HG03442 (cell line): ENCODE data around the gene REPIN1.

ENCODE experiments used
- ATAC-seq: cut with Tn5 transposase; IDR thresholded peaks from one replicate; pipeline ENCODE4 v1.9.1; 2021; ENCODE audit warnings: mild to moderate bottlenecking, moderate library complexity; ENCODE audit not compliant: unreplicated experiment

REPIN1 gene

GRCh38 chr7:150404805-150405583, 36.4 kb downstream of the REPIN1 start:
- ATAC-seq, result peak; percentile 50

DNA sequence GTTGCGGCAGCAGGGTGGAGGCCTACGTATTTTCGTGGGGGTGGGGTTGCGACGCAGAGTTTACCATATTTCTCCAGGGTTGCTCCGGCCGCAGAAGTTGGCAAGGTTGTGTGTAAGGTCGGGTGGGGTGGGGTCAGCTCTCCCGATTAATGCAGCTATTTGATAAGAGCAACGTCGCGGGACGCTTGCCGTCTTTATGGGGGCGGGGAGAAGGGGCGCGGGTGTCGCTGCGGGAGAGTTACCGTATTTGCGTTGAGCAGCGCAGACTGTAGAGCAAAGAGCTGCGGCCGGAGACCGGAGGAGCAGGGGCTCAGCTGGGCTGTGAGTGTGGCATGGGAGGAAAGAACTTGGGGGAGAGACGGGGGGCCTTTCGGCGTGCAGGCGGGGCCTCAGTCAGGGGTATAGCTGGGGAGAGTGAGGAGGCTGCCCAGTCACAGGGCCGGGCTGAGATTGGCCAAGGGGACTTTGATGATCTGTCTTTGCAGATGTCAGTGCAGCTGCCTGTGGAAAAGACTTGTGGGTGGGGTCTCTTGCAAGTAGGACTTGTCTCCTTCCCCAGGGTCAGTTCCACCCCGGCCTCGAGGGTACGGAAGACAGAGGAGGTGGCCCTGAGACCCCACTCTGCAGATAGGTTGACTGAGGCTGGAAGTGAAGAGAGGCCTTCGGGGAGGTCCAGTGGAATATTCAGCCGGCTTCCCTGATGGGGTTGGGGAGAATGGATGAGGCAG, 37.1 kb downstream of the REPIN1 start:
- ATAC-seq, result no peak

DNA sequence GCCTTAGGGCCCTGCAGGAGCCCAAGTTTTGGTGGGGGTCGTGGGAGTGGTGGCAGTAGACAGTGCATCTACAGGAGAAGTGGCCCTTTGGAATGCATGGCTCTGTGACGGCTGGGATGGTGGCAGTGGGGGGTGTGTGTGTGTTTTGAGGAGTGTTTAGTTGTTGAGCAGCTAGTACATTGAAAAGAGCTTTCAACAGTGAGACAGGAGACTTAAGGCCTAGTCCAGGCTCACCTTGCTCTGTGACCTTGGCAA, 37.6 kb downstream of the REPIN1 start:
- no peak for ATAC-seq

DNA sequence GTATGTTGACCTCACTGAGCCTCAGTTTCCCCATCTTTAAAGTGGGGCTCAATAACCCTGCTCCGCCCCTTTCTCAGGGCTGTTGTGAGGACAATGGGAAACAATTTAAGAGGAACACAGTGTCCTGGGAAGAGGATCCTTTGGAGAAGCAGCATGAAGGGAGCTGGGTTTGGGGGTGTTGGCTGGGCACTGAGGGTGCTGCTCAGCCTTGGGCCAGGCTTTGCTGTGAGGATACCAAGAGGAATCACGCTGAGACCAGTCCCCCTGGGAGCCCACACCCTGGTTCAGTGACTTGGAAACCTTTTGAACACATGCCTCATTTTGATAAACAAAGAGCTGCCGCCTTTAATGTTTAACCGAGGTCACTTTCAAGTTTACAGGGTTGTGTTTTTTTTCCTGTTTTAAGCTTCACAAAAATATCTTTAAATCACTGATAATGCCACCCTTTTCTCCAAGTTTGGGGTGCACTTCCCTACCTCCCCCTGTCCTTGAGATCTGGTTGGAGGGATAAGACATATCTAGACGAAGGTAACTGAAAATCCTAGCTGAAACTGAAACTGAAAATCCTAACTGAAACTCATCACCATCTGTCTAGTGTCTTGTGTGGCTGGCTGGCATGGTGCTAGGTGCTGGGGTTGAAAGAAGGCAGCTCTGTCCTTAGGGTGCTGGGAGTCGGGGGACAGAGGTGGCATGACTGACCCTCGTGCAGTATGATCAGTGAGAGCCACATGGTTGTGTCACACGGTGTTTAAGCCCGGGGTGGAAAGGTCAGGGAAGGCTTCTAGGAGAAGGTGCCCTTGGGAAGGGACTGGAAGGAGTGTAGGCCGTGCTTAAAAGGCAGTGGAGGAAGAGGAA, 38.2 kb downstream of the REPIN1 start:
- peak; percentile 43 for ATAC-seq

DNA sequence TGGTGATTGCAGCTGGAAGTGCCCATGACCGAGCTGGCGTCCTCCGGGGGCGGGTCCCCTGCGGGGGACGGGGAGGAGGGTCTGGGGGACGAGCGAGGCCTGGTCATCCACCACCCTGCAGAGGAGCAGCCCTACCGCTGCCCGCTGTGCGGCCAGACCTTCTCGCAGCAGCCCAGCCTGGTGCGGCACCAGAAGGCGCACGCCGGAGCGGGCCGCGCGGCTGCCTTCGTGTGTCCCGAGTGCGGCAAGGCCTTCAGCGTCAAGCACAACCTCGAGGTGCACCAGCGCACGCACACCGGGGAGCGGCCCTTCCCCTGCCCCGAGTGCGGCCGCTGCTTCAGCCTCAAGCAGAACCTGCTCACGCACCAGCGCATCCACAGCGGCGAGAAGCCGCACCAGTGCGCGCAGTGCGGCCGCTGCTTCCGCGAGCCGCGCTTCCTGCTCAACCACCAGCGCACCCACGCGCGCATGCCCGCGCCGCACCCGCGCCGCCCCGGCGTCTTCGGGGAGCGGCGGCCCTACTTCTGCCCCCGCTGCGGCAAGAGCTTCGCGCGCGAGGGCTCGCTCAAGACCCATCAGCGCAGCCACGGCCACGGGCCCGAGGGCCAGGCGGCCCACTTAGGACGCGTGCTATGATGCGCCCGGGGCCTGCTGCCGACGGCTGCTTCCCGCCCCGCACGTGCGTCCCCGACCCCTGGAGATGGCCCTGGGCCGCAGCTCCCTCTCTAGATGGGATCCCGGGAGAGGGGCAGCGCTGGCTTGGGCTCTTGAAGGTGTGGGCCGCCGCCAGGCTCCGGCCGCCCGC, 39.2 kb downstream of the REPIN1 start:
- no peak for ATAC-seq

DNA sequence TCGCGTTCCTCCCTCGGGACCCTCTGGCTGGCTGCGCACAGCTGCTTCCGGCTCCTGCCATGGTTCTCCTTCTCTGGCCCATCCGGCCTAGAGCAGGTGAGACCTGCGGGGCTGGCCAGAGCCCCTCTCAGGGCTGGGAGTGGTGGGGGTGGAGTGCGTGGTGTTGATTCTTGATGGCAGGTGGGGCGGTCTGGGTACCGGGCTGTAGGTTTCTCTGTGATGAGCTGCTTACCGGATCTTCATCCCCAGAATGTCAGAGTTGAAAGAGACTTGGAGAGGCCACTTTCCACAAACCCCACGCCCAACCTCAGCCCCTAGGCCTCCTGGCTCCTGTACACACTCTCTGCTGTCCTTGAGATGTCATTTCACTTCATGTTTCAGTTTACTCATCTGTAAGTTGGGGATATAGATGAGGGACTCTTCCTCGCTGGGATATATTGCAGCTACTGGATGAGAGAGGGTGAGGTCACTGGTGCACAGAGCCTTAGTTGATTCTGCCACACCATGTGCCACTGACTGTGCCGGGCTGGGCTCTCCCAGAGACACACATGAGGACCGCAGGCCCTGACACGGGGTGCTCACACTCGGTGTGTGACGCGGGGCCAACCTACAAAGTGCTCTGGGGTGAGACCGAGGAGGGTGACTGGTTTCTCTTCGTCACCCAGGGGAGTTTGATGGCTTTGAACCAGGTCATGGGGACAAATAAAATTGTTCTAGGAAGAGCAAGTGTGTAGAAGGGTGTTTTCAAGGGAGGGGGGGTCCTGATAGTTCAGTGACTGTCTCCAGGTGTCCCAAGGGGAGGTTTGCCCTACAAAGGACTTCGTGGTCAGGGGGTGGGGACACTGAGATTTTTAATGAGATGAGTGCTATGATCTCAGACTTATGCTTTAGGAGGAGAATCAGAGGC, 40.0 kb downstream of the REPIN1 start:
- ATAC-seq, result no peak

DNA sequence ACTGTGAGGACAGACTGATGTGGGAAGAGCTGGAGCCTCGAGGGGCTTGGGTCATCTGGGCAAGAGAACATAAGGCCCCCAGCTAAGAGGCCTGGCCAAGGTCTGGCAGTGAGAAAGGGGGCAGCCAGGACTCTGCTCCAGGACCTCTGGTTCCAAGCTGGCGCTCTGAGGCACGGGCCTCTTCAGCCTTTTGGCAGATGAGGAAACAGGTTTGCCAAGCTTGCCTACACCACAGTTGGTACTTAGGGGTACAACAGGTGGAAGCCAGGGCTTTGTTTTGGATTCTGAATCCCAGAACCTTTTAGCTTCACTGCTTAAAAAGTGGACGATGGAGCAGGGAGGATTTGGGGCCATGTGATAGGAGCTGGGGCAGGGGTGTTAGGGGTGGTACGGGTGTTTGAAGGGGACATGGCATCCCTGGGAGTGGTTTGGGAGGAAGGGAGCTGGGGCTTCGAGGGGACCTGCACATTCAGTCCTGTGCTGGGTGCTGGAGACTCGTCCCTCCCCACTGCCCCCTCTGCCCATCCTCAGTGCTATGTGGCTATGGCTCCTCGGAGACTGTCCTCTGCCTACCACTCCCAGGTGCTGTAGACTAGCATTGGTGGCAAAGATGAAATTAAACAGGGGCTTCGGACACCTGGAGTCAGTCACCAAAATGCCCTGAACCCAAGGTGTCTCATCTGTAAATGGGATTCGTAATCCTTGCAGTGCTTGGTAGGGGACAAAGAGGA, 40.8 kb downstream of the REPIN1 start:
- ATAC-seq, result no peak

DNA sequence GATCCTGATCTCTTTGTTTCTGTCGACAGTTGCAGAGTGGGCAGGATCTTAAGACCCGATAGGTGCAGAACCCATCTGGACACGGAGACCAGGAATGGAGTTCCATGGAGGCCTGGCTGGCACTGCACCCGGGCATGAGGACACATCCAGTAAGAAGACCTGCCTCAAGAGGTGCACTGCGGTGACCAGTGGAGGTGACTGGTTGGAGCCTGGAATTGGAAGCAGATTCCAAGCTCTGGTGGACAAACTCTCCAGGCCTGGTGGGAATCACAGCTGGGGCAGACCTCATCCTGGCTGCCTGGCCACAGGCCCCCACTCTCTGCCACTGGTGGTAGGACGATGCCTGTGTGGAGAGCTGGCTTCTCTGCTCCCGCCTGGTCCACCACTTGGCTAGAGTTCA, 41.5 kb downstream of the REPIN1 start:
- ATAC-seq, result no peak

DNA sequence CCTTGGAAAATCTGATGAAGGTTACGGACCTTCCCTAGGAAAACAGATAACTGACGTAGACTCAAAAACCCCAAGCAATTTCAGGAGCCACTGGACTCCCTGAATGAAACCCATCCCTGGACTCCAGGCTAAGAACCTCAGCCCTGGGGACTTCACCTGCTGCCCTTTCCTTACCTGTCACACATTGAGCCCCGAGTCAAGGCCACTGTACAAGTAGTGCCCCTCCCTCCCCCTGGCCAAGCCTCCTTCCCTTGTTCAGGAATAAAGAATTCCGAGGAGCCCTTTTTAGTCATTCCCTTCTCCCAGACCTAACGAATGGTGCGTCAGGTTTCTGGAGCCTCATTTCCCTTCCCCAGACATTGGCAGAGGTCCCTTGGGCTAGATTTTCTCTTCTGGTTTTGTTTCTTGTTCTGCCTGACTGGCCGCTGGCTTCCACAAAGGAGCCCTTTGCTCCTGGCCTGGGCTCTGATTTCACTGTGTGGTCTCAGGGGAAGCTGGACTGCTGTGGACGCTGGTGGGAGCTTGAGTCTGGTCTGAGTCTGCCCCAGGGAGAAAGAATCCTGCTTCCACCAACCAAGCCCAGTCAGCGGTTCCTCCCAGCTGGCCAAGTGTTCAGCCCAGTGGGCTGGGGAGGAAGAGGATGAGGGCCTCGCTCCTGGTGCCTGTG, 42.2 kb downstream of the REPIN1 start:
- no peak for ATAC-seq

DNA sequence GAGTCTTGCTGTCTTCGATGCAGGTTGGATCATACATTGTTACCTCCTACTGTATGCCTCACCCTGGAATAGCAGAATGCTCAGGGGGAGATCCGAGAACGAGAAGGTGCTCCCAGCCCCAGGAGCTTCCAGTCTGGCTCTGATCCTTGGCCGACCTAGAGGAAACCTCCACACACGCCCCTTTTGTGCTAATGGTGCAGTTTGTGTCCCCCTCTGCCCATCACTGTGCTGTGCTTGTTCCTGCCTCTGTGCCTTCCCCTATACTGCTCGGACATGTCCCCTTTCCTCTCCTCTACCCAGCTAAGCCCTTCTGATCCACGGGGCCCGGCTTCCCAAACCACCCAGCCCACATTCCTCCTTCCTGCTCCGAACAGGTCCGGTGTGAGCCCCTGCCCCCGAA, 43.0 kb downstream of the REPIN1 start:
- no peak for ATAC-seq

- ATAC-seq, result no peak
Observed at GRCh38 chr7:150412016-150412415, 43.4 kb downstream of the REPIN1 start.

DNA sequence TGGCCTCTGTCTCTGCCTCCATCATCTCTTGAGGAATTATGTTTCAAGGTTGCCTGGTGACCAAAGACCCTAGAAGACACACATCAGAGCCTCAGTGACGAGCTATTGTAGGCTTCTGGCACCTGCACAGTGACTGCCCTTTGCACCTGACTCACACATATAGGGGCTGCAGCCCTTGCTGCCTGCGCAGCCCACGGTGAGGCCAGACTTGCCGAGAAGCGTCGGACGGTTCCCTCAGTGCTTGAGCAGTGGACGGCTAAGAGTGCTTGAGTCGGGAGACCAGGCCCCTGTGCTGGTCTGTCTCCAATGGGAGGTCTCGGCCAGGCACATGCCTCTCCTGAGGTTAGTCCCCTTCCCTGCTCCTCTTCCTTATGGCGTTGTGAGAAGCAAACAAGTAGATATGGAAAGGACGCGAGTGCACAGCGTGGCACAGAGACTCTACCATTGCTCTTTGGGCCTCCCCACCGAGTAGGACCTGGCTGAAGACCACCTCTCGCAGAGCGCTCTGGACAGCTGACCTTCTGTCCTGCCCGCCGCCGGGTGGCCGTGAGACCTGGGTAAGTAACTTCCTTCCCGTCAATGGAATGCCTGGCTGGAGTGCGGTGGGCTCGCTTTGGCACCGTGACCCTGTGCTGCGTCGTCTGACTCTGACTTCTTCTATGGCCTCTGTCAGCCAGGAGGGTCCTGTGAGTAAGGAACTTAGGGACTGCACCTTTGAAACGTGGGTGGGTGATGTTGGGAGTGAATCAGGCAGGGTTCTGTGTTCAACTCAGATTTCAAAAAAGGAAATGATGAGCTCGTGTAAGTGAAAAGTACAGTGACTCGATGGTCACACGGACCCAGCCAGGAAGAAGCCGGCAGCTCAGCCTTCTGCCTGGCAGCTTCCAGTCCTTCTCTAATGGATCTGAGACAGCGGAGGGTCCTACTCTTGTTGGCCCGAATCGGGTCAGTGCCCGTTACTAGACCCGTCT, 44.2 kb downstream of the REPIN1 start:
- ATAC-seq, result no peak

DNA sequence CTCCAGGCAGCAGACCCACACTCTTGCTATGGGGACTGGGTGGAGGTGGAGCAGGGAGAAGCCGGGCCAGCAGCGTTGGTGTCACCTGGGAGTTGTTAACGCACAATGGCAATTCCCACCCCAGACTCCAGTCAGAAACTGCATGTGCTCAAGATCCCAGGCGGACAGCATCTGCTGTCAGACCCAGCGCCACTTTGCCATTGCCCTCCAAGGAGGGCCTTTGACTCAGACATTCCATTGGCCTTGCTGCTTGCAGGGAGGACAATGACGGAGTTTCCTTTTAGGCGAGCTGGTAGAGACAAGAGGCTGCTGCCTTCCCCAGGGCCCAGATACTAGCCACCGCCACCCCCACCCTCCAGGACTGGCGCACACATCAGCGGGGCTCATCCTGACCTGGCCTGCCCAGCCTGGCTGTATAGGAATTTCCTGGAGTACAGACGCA, 45.0 kb downstream of the REPIN1 start:
- ATAC-seq, result no peak

GRCh38 chr7:150415161-150416153, 46.8 kb downstream of the REPIN1 start:
- no peak for ATAC-seq

GRCh38 chr7:150417239-150417638, 48.6 kb downstream of the REPIN1 start:
- ATAC-seq, result no peak

- no peak for ATAC-seq
Observed at GRCh38 chr7:150417863-150418262, 49.2 kb downstream of the REPIN1 start.
